Esophagus (tissue), 2 donors: ENCODE data around the gene TOB2. TPM values are rescaled to one million over a fixed set of nuclear protein-coding genes. Genes with fewer than 3 reads are reported as not detected.
"Not testable (repeated sequence)": the region's sequence is repeated elsewhere in the genome, so short reads cannot be mapped to it uniquely, and the experiment has no call there.

Experiments
- H3K27ac ChIP-seq, 2 donors: one replicate each; pipeline ENCODE4 v1.5.1; 2013; ENCODE audit warnings: low read depth in 2 of 2, mild to moderate bottlenecking in 2 of 2, inconsistent platforms in 1 of 2, low read length in 1 of 2, moderate library complexity in 1 of 2
- H3K27me3 ChIP-seq, 2 donors: one replicate each; pipeline ENCODE4 v1.6.1; 2013; ENCODE audit warnings: low read length in 2 of 2, control low read depth in 1 of 2, mild to moderate bottlenecking in 1 of 2; ENCODE audit not compliant: insufficient read depth in 2 of 2, control insufficient read depth in 1 of 2
- H3K36me3 ChIP-seq, 2 donors: one replicate each; pipeline ENCODE4 v1.6.1; 2013; ENCODE audit warnings: low read length in 1 of 2; ENCODE audit not compliant: control insufficient read depth in 2 of 2, insufficient read depth in 2 of 2
- H3K4me1 ChIP-seq, 2 donors: one replicate each; pipeline ENCODE4 v1.6.1; 2013; ENCODE audit warnings: low read length in 1 of 2; ENCODE audit not compliant: control insufficient read depth in 2 of 2, insufficient read depth in 2 of 2
- H3K4me3 ChIP-seq, 2 donors: one replicate each; pipeline ENCODE4 v1.5.1; 2013; ENCODE audit warnings: low read length in 2 of 2, mild to moderate bottlenecking in 2 of 2, low read depth in 1 of 2, moderate library complexity in 1 of 2
- H3K9me3 ChIP-seq, 2 donors: one replicate each; pipeline ENCODE4 v1.6.1; 2013; ENCODE audit warnings: mild to moderate bottlenecking in 2 of 2, low read depth in 1 of 2, low read length in 1 of 2, moderate library complexity in 1 of 2; ENCODE audit not compliant: control insufficient read depth in 2 of 2, insufficient read depth in 1 of 2
- WGBS, 2 donors: extraction: QIAGEN DNeasy Blood & Tissue Kit; methylation state at CpG; one replicate each; pipeline ENCODE4 v1.1.7; 2013; 5-methylcytosine and 5-hydroxymethylcytosine counted together
- polyA plus RNA-seq, 2 donors: library from polyadenylated mRNA; stranded (reverse); fragments of 200-250 nt; gene quantifications; one replicate each; pipeline ENCODE4 v1.2.3, GENCODE V29; 2013
- donor health status: healthy with polysubstance abuse.
- donor health status: Bipolar disorder and iron deficiency.

TOB2 gene
- polyA plus RNA-seq, 2 donors = 10.7 to 11.1 TPM

- not testable (repeated sequence) for H3K4me3 ChIP-seq, H3K27ac ChIP-seq, H3K9me3 ChIP-seq, H3K27me3 ChIP-seq, H3K4me1 ChIP-seq
- H3K36me3 ChIP-seq = peaks cover 15 to 45% of the 10 kb centered on the region in 2 donors
- 77 to 90% methylated on average over 1 of the region's 1 CpG for WGBS, 2 donors
Measured at GRCh38 chr22:41433480-41433879, 13.1 kb downstream of the TOB2 start.

DNA sequence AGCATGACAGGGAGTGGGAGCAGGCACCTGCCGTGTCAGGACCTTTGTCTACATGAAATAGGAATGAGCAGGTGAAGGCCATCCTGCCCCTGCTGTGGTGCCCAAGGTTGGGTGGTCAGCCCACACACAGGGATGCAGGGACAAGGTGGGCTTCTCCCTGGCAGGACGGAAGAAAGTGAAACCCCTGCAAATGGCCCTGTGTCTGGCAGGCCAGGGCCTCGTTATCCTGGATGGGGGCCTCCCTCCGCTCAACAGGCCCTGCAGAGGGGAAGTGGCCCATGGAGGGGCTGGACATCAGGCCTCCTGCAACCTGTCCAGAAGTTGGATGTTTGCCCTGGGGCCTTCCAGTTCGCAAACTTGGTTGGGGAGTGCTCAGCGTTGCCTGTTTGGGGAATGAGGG lies 14.9 kb downstream of the TOB2 start:
- Histone ChIP-seq H3K4me1 (peaks cover 5 to 6% of the 10 kb centered on the region in 2 donors), H3K4me3 (no peak overlapping the region), H3K27ac (no peak overlapping the region), H3K9me3 (no peaks in the 10 kb centered on the region), H3K27me3 (no peaks in the 10 kb centered on the region), H3K36me3 (peaks cover 8 to 39% of the 10 kb centered on the region in 2 donors)
- WGBS, 2 donors = 77 to 82% methylated on average over 6 of the region's 6 CpGs

DNA sequence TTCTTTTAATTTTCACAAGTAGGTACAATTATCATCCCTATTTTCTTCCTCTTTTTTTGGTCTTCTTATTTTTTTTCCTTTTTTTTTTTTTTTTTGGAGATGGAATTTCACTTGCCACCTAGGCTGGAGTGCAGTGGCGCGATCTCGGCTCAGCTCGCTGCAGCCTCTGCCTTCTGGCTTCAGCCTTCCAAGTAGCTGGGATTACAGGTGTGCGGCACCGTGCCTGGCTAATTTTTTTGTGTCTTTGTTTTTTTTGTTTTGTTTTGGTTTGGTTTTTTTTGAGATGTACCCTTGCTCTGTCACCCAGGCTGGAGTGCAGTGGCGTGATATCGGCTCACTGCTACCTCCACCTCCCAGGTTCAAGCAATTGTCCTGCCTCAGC lies 16.7 kb downstream of the TOB2 start:
- Histone ChIP-seq H3K4me3 (no peak overlapping the region), H3K36me3 (peaks cover 3 to 26% of the 10 kb centered on the region in 2 donors), H3K9me3 (no peaks in the 10 kb centered on the region), H3K27ac (no peak overlapping the region), H3K4me1 (peaks cover 3 to 4% of the 10 kb centered on the region in 2 donors), H3K27me3 (no peaks in the 10 kb centered on the region)
- 96 to 97% methylated on average over 8 of the region's 8 CpGs for WGBS, 2 donors

DNA sequence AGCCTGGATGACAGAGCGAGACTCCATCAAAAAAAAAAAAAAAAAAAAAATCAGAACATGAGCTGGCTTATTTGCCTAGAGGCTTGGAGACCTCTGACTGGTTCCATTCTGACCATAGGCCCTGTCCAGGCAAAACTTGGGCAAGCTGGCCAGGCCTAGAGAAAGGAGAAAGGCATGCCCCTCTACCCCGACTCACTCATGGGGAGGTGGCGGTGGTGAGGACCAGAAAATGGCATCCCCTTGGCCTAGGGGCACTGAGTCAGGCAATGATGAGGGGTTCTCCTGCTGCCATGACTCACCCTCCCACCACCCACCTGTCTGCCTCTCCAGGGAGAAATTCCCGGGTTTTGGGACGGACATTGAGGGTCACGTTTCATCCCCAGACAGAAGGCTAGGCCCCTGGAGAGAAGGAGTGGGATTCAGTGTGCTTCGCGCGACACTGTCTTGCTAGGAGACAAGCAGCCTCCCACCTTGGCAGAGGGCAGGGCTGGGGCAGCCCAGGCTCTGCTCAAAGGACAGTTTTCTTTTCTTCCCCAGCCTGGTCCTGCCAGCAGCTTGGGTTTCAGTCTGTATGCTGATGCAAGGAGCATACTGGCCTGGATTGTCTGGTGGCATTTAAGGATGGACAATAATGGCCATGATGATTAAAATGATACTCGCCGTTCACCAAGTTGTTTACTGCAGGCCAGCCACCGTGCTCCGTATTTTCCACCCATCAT lies 17.2 kb downstream of the TOB2 start:
- Histone ChIP-seq H3K27ac (no peak overlapping the region), H3K4me3 (no peak overlapping the region), H3K27me3 (no peaks in the 10 kb centered on the region), H3K9me3 (no peaks in the 10 kb centered on the region), H3K4me1 (no peaks in the 10 kb centered on the region), H3K36me3 (peaks cover 3 to 22% of the 10 kb centered on the region in 2 donors)
- WGBS, 2 donors = 90 to 91% methylated on average over 13 of the region's 13 CpGs

DNA sequence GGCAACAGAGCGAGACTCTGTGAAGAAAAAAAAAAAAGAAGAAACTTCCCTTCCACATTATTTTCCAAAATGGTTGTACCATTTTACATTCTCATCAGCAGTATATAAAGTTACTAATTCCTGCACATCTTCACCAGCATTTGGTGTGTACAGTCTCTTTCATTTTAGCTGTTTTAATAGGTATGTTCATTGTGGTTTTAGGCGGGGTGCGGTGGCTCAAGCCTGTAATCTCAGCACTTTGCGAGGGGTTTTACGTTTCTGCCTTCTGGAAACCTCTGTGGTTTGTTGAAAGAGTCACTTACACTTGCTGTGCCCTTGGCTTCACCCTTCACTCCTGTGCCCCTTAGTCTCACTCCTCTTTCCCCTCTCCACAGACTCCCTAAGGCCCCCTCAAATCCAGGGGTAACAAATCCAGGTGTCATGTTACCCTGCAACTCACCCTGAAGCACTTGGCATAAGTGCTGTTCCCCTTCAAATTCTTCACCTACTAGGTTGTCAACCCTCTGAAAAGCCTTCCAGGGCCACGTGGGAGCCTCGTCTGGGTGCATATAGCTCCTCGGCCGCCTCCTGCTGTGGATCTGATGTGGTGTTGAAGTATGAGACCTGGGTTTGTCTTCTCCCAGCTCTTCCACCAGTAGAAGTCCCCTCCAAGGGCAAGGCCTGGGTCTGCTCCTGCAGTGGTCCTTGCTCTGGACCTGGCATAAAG lies 20.8 kb downstream of the TOB2 start:
- Histone ChIP-seq H3K27me3 (no peaks in the 10 kb centered on the region), H3K27ac (no peak overlapping the region), H3K9me3 (no peaks in the 10 kb centered on the region), H3K36me3 (peaks cover 0 to 7% of the 10 kb centered on the region in 2 donors), H3K4me3 (no peak overlapping the region), H3K4me1 (no peaks in the 10 kb centered on the region)
- 66 to 68% methylated on average over 9 of the region's 9 CpGs for WGBS, 2 donors

GRCh38 chr22:41418717-41419116 lies 27.9 kb downstream of the TOB2 start:
- Histone ChIP-seq H3K27me3 (no peaks in the 10 kb centered on the region), H3K4me3 (no peak overlapping the region), H3K9me3 (no peaks in the 10 kb centered on the region), H3K4me1 (peaks cover 5 to 14% of the 10 kb centered on the region in 2 donors), H3K36me3 (no peaks in the 10 kb centered on the region), H3K27ac (peak overlapping the region; percentile 21 to 81)
- WGBS, 2 donors = 86 to 93% methylated on average over 9 of the region's 9 CpGs

- Histone ChIP-seq H3K27me3 (no peaks in the 10 kb centered on the region), H3K4me1 (peaks cover 5 to 15% of the 10 kb centered on the region in 2 donors), H3K36me3 (no peaks in the 10 kb centered on the region), H3K9me3 (no peaks in the 10 kb centered on the region), H3K27ac (peak overlapping the region; percentile 74 to 81), H3K4me3 (no peak overlapping the region)
- 43 to 55% methylated on average over 13 of the region's 13 CpGs for WGBS, 2 donors
Measured at GRCh38 chr22:41417622-41418390, 28.8 kb downstream of the TOB2 start.

- WGBS, 2 donors = 84 to 92% methylated on average over 4 of the region's 4 CpGs
- no peaks in the 10 kb centered on the region for H3K9me3 ChIP-seq
- H3K27ac ChIP-seq = peak overlapping the region in 1 of 2 donors; percentile 38
- H3K4me1 ChIP-seq = peaks cover 5 to 22% of the 10 kb centered on the region in 2 donors
- no peaks in the 10 kb centered on the region for H3K36me3 ChIP-seq
- H3K27me3 ChIP-seq = no peaks in the 10 kb centered on the region
- H3K4me3 ChIP-seq = no peak overlapping the region
Measured at GRCh38 chr22:41415554-41415953, 31.0 kb downstream of the TOB2 start.

DNA sequence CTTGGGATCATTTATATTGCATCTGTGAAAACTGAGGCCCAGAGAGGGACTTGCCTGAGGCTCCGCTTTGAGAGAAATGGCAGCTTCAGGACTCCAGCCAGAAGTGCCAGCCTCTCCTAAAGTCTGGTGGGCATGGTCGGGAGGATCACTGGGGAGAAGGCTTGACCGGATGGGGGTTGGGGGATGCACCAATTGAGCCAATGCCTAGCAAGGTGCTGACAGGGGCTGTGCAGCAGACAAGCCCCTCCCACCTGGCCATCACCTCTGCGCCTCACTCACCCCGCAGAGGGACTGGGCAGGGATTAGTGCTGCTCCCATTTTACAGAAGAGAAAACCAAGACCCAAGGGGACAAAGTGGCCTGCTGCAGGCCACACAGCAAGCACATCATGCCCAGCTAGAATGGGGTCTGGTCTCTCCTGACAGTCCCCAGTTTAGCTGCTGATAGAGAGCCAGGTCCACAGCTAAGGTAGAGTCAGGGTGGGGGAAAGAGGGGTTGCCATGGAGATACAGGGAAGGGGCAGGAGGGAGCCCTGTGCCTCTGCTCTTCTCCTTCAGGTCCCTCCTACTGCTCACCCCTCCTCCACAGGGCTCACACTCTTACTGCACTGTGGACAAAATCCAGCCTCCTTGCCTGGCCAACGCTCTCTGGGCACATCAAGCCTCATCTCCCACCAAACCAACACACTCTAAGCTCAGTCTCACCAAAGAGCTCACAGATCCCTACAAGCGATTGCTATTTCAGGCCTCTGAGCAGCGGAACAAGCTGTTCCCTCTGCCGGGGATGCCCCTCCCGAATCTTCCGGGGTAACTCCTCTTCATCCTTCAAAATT lies 35.4 kb downstream of the TOB2 start:
- H3K27ac ChIP-seq = peak overlapping the region; percentile 68 to 70
- 76 to 84% methylated on average over 11 of the region's 11 CpGs for WGBS, 2 donors
- H3K4me1 ChIP-seq = peaks cover 5 to 20% of the 10 kb centered on the region in 2 donors

More for the DNA sequence above, 35.4 kb downstream of the TOB2 start:
- Histone ChIP-seq H3K4me3 (no peak overlapping the region), H3K27me3 (no peaks in the 10 kb centered on the region), H3K36me3 (no peaks in the 10 kb centered on the region), H3K9me3 (no peaks in the 10 kb centered on the region)
